Sigmoid colon (tissue), 4 donors: ENCODE data around the gene PLTP.

Source experiments
- EP300 ChIP-seq, 4 donors: sonication (generic); formaldehyde crosslinking; IDR thresholded peaks; one replicate each; pipeline ENCODE4 v1.6.1; 2017; ENCODE audit warnings: antibody characterized with exemption in 4 of 4
- POLR2A ChIP-seq, 2 donors: fragments of 450-650 bp; IDR thresholded peaks; one replicate each; pipeline ENCODE4 v1.6.1; 2016; ENCODE audit warnings: antibody characterized with exemption in 2 of 2, mild to moderate bottlenecking in 2 of 2, moderate library complexity in 2 of 2
- POLR2AphosphoS5 ChIP-seq, 4 donors: sonication (generic); formaldehyde crosslinking; IDR thresholded peaks; one replicate each; pipeline ENCODE4 v1.6.1; 2017; ENCODE audit warnings: antibody characterized with exemption in 4 of 4
- TF ChIP-seq, protein P1 (sequence below), 4 experiments: fragments of 450-650 bp in 3 of 4; fragments of 200-600 bp in 1 of 4; IDR thresholded peaks; one replicate each; pipeline ENCODE4 v1.5.1; 2016 to 2019; ENCODE audit warnings: antibody characterized with exemption in 4 of 4, mild to moderate bottlenecking in 3 of 4, moderate library complexity in 2 of 4

DNA sequence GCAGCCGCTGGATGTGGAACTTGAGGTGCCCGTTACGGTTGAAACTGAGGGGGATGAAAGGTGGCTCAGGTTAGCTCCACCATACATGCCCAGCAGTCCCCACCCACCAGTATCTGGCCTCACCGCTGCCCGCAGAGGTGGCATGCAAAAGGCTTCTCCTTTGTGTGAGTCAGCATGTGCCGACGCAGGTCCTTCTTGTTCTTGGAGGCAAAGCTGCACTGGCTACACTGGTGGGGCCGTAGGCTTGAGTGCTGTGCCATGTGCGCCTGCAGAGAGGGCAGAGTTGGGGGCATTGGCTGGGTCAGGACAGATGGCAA lies 38.3 kb upstream of the PLTP start:
- TF ChIP-seq, protein P1, sequence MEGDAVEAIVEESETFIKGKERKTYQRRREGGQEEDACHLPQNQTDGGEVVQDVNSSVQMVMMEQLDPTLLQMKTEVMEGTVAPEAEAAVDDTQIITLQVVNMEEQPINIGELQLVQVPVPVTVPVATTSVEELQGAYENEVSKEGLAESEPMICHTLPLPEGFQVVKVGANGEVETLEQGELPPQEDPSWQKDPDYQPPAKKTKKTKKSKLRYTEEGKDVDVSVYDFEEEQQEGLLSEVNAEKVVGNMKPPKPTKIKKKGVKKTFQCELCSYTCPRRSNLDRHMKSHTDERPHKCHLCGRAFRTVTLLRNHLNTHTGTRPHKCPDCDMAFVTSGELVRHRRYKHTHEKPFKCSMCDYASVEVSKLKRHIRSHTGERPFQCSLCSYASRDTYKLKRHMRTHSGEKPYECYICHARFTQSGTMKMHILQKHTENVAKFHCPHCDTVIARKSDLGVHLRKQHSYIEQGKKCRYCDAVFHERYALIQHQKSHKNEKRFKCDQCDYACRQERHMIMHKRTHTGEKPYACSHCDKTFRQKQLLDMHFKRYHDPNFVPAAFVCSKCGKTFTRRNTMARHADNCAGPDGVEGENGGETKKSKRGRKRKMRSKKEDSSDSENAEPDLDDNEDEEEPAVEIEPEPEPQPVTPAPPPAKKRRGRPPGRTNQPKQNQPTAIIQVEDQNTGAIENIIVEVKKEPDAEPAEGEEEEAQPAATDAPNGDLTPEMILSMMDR (IDR thresholded peaks at IDR 0.05), result no peak
- TF ChIP-seq POLR2A (IDR thresholded peaks at IDR 0.05), result no peak
- peak in 1 of 4 donors; percentile 27 for TF ChIP-seq POLR2AphosphoS5 (IDR thresholded peaks at IDR 0.05)
- TF ChIP-seq EP300 (IDR thresholded peaks at IDR 0.05), result no peak
